SU-DHL-6 (cell line): ENCODE data around the gene PIK3R6.

Experiments used
- H2AFZ ChIP-seq: fragments of 200-600 bp; sonication (generic); 2 replicates; pipeline ENCODE4 v1.6.1; 2014; ENCODE audit warnings: low read depth, mild to moderate bottlenecking, moderate library complexity, mixed read lengths, antibody characterized with exemption, low read length; ENCODE audit not compliant: severe bottlenecking
- H3F3A ChIP-seq: fragments of 200-600 bp; shearing (Covaris generic); 2 replicates; pipeline ENCODE4 v1.6.0; 2016; ENCODE audit warnings: antibody characterized with exemption, mild to moderate bottlenecking; ENCODE audit not compliant: insufficient read depth
- H3K27ac ChIP-seq: fragments of 200-600 bp; sonication (generic); 2 replicates; pipeline ENCODE4 v1.5.1; 2016; ENCODE audit warnings: low read depth, mild to moderate bottlenecking, low read length, moderate library complexity, mixed read lengths
- H3K27me3 ChIP-seq: fragments of 200-600 bp; sonication (generic), shearing (Covaris generic); 2 replicates; pipeline ENCODE4 v1.6.0; 2014; ENCODE audit warnings: mild to moderate bottlenecking, low read length
- H3K36me3 ChIP-seq: fragments of 200-600 bp; sonication (generic); 2 replicates; pipeline ENCODE4 v1.6.1; 2014; ENCODE audit warnings: mild to moderate bottlenecking, low read length, mixed read lengths
- H3K4me2 ChIP-seq: fragments of 300-600, 200-600 bp; shearing (Covaris generic), sonication (generic); 2 replicates; pipeline ENCODE4 v1.6.0; 2014; ENCODE audit warnings: low read length, low read depth, mild to moderate bottlenecking; ENCODE audit not compliant: poor library complexity, severe bottlenecking
- H3K4me3 ChIP-seq: fragments of 200-600 bp; sonication (generic); 2 replicates; pipeline ENCODE4 v1.5.1; 2014; ENCODE audit warnings: antibody characterized with exemption, low read length, mild to moderate bottlenecking, mixed read lengths; ENCODE audit not compliant: insufficient read depth, poor library complexity, severe bottlenecking
- H3K79me2 ChIP-seq: fragments of 200-600 bp; sonication (generic); 2 replicates; pipeline ENCODE4 v1.6.1; 2014; ENCODE audit warnings: mild to moderate bottlenecking, low read length, moderate library complexity; ENCODE audit not compliant: insufficient read depth
- H3K9ac ChIP-seq: fragments of 200-600 bp; sonication (generic); 2 replicates; pipeline ENCODE4 v1.7.0; 2014; ENCODE audit warnings: mild to moderate bottlenecking, low read length
- H3K9me2 ChIP-seq: fragments of 200-600 bp; sonication (generic); replicated peaks from 2 replicates; pipeline ENCODE4 v1.6.1; 2014; ENCODE audit warnings: low read length; ENCODE audit not compliant: insufficient read depth
- H3K9me3 ChIP-seq: fragments of 200-600 bp; sonication (generic); 2 replicates; pipeline ENCODE4 v1.6.1; 2014; ENCODE audit warnings: low read length, mixed read lengths; ENCODE audit not compliant: insufficient read depth
- H4K20me1 ChIP-seq: fragments of 200-600 bp; sonication (generic); 2 replicates; pipeline ENCODE4 v1.6.1; 2014; ENCODE audit warnings: low read depth, mild to moderate bottlenecking, antibody characterized with exemption, low read length, moderate library complexity, mixed read lengths
- EZH2phosphoT487 ChIP-seq: fragments of 200-600 bp; sonication (generic), shearing (Covaris generic); conservative IDR thresholded peaks from 2 replicates; pipeline ENCODE4 v1.6.1; 2018; ENCODE audit warnings: mild to moderate bottlenecking, antibody characterized with exemption, low read length, moderate library complexity, mixed read lengths
- TF ChIP-seq, protein P1 (sequence below): fragments of 200-600 bp; sonication (generic); IDR thresholded peaks from one replicate; pipeline ENCODE4 v1.5.1; 2017; ENCODE audit warnings: antibody characterized with exemption, mild to moderate bottlenecking, low read length, moderate library complexity; ENCODE audit not compliant: insufficient read depth, poor library complexity, severe bottlenecking

Gene PIK3R6

DNA sequence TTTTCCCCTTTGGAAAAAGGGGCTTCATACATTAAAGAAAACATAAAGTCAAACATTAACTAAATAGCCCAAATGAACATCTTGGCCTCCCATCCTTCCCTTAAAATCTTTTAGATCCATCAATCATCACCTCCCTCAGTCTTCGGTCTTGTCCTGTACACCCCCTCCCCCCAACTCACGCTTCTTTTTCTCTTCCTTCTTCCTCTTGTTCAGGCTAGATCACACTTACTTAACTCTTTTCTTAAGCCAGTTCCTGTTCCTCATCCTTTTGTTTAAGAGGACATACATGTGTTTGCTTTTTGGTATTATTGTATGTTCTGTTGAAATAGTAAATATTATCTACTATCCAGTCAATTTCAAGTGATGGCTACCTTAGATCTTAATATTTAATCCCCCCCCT is 73.8 kb downstream of the PIK3R6 start:
- Histone ChIP-seq H3F3A (no peaks in the 10 kb centered on the region), H3K4me2 (no peak overlapping the region), H3K79me2 (no peaks in the 10 kb centered on the region), H3K27ac (no peak overlapping the region), H4K20me1 (no peaks in the 10 kb centered on the region), H2AFZ (no peak overlapping the region), H3K9me3 (no peaks in the 10 kb centered on the region), H3K36me3 (no peaks in the 10 kb centered on the region), H3K9me2 (no peaks in the 10 kb centered on the region), H3K4me3 (no peak overlapping the region), H3K9ac (no peak overlapping the region), H3K27me3 (no peaks in the 10 kb centered on the region)
- TF ChIP-seq, protein P1, sequence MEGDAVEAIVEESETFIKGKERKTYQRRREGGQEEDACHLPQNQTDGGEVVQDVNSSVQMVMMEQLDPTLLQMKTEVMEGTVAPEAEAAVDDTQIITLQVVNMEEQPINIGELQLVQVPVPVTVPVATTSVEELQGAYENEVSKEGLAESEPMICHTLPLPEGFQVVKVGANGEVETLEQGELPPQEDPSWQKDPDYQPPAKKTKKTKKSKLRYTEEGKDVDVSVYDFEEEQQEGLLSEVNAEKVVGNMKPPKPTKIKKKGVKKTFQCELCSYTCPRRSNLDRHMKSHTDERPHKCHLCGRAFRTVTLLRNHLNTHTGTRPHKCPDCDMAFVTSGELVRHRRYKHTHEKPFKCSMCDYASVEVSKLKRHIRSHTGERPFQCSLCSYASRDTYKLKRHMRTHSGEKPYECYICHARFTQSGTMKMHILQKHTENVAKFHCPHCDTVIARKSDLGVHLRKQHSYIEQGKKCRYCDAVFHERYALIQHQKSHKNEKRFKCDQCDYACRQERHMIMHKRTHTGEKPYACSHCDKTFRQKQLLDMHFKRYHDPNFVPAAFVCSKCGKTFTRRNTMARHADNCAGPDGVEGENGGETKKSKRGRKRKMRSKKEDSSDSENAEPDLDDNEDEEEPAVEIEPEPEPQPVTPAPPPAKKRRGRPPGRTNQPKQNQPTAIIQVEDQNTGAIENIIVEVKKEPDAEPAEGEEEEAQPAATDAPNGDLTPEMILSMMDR, result no peak
- no peak for TF ChIP-seq EZH2phosphoT487

DNA sequence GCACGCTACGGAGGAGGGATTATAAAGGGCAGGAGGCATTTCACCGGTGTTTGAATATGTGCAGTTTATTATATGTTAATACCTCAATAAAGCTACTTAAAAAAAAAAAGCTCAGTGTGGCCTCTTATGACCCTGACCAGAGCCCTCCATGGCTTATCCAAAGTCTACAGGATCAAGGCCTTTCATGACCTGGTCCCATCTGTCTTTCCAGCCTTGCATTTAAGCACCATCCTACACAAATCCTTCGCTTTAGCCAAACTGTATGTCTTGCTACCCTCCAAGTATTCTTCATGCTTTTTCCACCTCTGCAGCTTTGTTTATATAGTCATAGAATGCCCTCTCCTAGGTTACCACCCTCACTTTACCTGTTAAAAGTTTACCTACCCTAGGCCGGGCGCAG is 74.8 kb downstream of the PIK3R6 start:
- Histone ChIP-seq H3K36me3 (no peaks in the 10 kb centered on the region), H2AFZ (no peak overlapping the region), H3K9me3 (no peaks in the 10 kb centered on the region), H3F3A (no peaks in the 10 kb centered on the region), H3K4me3 (no peak overlapping the region), H4K20me1 (no peaks in the 10 kb centered on the region), H3K9me2 (no peaks in the 10 kb centered on the region), H3K79me2 (no peaks in the 10 kb centered on the region), H3K27me3 (no peaks in the 10 kb centered on the region), H3K27ac (no peak overlapping the region), H3K9ac (no peak overlapping the region), H3K4me2 (no peak overlapping the region)
- TF ChIP-seq, protein P1, result no peak
- TF ChIP-seq EZH2phosphoT487, result no peak

DNA sequence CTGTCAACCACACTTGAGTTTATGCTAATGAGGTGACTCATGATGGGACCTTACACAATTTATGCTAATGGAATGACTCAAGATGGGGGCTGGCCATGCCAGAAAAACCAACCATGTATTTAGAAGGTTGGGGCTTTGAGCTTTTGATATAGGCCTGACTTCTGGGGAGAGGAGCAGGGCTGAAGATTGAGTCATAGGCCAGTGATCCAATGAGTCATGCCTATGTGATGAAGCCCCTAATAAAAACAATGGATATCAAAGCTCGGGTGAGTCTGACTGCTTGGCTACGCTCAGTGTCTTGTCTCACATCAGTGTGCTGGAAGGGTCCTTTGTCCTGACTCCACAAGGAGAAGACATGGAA is 75.6 kb downstream of the PIK3R6 start:
- Histone ChIP-seq H3K9me3 (no peaks in the 10 kb centered on the region), H3F3A (no peaks in the 10 kb centered on the region), H3K27ac (no peak overlapping the region), H3K9ac (no peak overlapping the region), H3K36me3 (no peaks in the 10 kb centered on the region), H3K9me2 (no peaks in the 10 kb centered on the region), H3K79me2 (no peaks in the 10 kb centered on the region), H4K20me1 (no peaks in the 10 kb centered on the region), H2AFZ (no peak overlapping the region), H3K4me3 (no peak overlapping the region), H3K27me3 (no peaks in the 10 kb centered on the region), H3K4me2 (no peak overlapping the region)
- TF ChIP-seq, protein P1, result no peak
- no peak for TF ChIP-seq EZH2phosphoT487
